ENCODE data around the gene TMCC1.

DNA sequence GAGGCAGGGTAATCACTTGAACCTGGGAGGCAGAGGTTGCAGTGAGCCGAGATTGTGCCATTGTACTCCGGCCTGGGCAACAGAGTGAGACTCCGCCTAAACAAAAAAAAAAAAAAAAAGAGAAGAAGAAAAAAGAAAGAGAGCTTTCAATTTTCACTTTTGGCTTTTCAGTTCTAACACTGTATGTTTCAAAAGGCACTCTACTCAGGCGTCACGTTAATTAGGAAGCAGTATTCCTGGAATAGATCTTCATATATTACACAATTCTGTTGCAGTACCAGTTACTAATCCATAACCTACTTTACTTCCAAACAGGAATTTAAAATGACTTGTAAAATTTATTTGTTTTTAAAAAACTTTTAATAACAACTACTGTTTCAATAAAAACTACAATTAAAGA lies 155.3 kb downstream of the TMCC1 start:
- TF ChIP-seq, protein P1, sequence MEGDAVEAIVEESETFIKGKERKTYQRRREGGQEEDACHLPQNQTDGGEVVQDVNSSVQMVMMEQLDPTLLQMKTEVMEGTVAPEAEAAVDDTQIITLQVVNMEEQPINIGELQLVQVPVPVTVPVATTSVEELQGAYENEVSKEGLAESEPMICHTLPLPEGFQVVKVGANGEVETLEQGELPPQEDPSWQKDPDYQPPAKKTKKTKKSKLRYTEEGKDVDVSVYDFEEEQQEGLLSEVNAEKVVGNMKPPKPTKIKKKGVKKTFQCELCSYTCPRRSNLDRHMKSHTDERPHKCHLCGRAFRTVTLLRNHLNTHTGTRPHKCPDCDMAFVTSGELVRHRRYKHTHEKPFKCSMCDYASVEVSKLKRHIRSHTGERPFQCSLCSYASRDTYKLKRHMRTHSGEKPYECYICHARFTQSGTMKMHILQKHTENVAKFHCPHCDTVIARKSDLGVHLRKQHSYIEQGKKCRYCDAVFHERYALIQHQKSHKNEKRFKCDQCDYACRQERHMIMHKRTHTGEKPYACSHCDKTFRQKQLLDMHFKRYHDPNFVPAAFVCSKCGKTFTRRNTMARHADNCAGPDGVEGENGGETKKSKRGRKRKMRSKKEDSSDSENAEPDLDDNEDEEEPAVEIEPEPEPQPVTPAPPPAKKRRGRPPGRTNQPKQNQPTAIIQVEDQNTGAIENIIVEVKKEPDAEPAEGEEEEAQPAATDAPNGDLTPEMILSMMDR (IDR thresholded peaks at IDR 0.05): no peak
- no peak for TF ChIP-seq POLR2A (IDR thresholded peaks at IDR 0.05)
